H1 (cell line): ENCODE data around the gene ABL2. TPM values are rescaled to one million over a fixed set of nuclear protein-coding genes. Genes with fewer than 3 reads are reported as not detected.

Experiments used
- CTCF ChIA-PET: fragments of 300-600 bp; sonication (Branson Sonifier 250); formaldehyde crosslinking; loops from one replicate; lab custom pipeline; 2021; ENCODE audit not compliant: partially characterized antibody; lab: Charles Lee
- POLR2A ChIA-PET: fragments of 300-600 bp; sonication (Branson Sonifier 250); formaldehyde crosslinking; loops from one replicate; lab custom pipeline; 2021; ENCODE audit warnings: inconsistent platforms; ENCODE audit not compliant: partially characterized antibody; lab: Charles Lee
- DNase-seq, 2 experiments: peaks; one replicate each; pipeline versions ENCODE4 v3.0.0 to v3.0.0-alpha.2; 2010 to 2022; ENCODE audit warnings: low spot score in 2 of 2, low read depth in 1 of 2, mixed read lengths in 1 of 2
- FAIRE-seq: peaks from 2 replicates; lab custom pipeline; 2011; peaks lifted over from hg19 to GRCh38; lab: Jason Lieb, UNC
- H2AFZ ChIP-seq: 2 replicates; pipeline ENCODE4 v1.8.1; 2012; ENCODE audit warnings: low read length, inconsistent platforms
- H2AK5ac ChIP-seq: 2 replicates; pipeline ENCODE4 v1.6.1; 2013; ENCODE audit warnings: low read depth, low read length
- H2BK120ac ChIP-seq: replicated peaks from 2 replicates; pipeline ENCODE3; 2013; ENCODE audit warnings: low read depth, low read length, inconsistent platforms
- H2BK12ac ChIP-seq: 2 replicates; pipeline ENCODE4 v1.6.1; 2013; ENCODE audit warnings: low read depth, low read length
- H2BK15ac ChIP-seq: 2 replicates; pipeline ENCODE4 v1.6.1; 2013; ENCODE audit warnings: low read length
- H2BK20ac ChIP-seq: 2 replicates; pipeline ENCODE4 v1.6.1; 2013; ENCODE audit warnings: low read length
- H2BK5ac ChIP-seq: 2 replicates; pipeline ENCODE4 v1.6.1; 2013; ENCODE audit warnings: low read depth, low read length
- H3K14ac ChIP-seq: 2 replicates; pipeline ENCODE4 v1.6.1; 2013; ENCODE audit warnings: inconsistent platforms; ENCODE audit not compliant: insufficient read length
- H3K18ac ChIP-seq: 2 replicates; pipeline ENCODE4 v1.6.1; 2013; ENCODE audit warnings: low read length; ENCODE audit errors: extremely low read depth
- H3K23ac ChIP-seq: 2 replicates; pipeline ENCODE4 v1.6.1; 2013; ENCODE audit warnings: inconsistent platforms; ENCODE audit not compliant: insufficient read length
- H3K23me2 ChIP-seq: 2 replicates; pipeline ENCODE4 v1.6.1; 2013; ENCODE audit warnings: low read depth, low read length
- H3K27ac ChIP-seq: 2 replicates; pipeline ENCODE4 v1.6.1; 2011; ENCODE audit warnings: low read depth, low read length, inconsistent platforms
- H3K27me3 ChIP-seq, 4 experiments: replicated peaks in 1 of 4; 1 replicate in 1 of 4; 2 replicates in 3 of 4; pipeline versions ENCODE4 v1.6.1 to v1.8.1; 2011 to 2013; ENCODE audit warnings: low read length in 3 of 4, mild to moderate bottlenecking in 3 of 4, inconsistent platforms in 2 of 4, mixed read lengths in 2 of 4, moderate library complexity in 1 of 4; ENCODE audit not compliant: control insufficient read depth in 3 of 4, insufficient read depth in 3 of 4; ENCODE audit errors: extremely low read depth in 1 of 4
- H3K36me3 ChIP-seq, 4 experiments: 2 replicates each; pipeline versions ENCODE4 v1.6.1 to v1.8.1; 2011 to 2013; ENCODE audit warnings: mild to moderate bottlenecking in 4 of 4, low read length in 3 of 4, moderate library complexity in 2 of 4, control low read depth in 1 of 4, inconsistent platforms in 1 of 4; ENCODE audit not compliant: insufficient read depth in 4 of 4, control insufficient read depth in 2 of 4
- H3K4ac ChIP-seq: replicated peaks from 2 replicates; pipeline ENCODE3; 2013; ENCODE audit warnings: low read length, low read depth, mixed read lengths, inconsistent platforms; ENCODE audit not compliant: insufficient read length
- H3K4me1 ChIP-seq, 4 experiments: replicated peaks in 1 of 4; 1 replicate in 1 of 4; 2 replicates in 3 of 4; pipeline versions ENCODE4 v1.6.1 to v1.8.1; 2011 to 2013; ENCODE audit warnings: low read length in 3 of 4, inconsistent platforms in 2 of 4, mixed read lengths in 1 of 4; ENCODE audit not compliant: insufficient read depth in 4 of 4, control insufficient read depth in 3 of 4
- H3K4me2 ChIP-seq, 2 experiments: 2 replicates each; pipeline versions ENCODE4 v1.6.1 to v1.8.1; 2011 to 2013; ENCODE audit warnings: low read depth in 2 of 2, low read length in 2 of 2, control low read depth in 1 of 2, inconsistent platforms in 1 of 2, mild to moderate bottlenecking in 1 of 2; ENCODE audit not compliant: insufficient read depth in 1 of 2
- H3K4me3 ChIP-seq, 4 experiments: fragments of 200-600, 300-600 bp in 1 of 4; sonication (generic), shearing (Covaris generic), sonication (Bioruptor Twin) in 1 of 4; 2 replicates each; pipeline versions ENCODE4 v1.5.1 to v1.8.1; 2011 to 2016; ENCODE audit warnings: low read length in 4 of 4, low read depth in 3 of 4, control low read depth in 2 of 4, inconsistent platforms in 2 of 4, mild to moderate bottlenecking in 2 of 4, mixed read lengths in 1 of 4, moderate library complexity in 1 of 4; ENCODE audit not compliant: insufficient read depth in 2 of 4; ENCODE audit errors: extremely low read depth in 1 of 4
- H3K56ac ChIP-seq: replicated peaks from 2 replicates; pipeline ENCODE3; 2013; ENCODE audit warnings: low read depth, mild to moderate bottlenecking, mixed read lengths, low read length, inconsistent platforms; ENCODE audit not compliant: insufficient read length
- H3K79me1 ChIP-seq: 2 replicates; pipeline ENCODE4 v1.6.1; 2013; ENCODE audit warnings: low read depth, low read length, control low read depth
- H3K79me2 ChIP-seq, 2 experiments: 2 replicates each; pipeline versions ENCODE4 v1.6.1 to v1.8.1; 2012 to 2013; ENCODE audit warnings: low read length in 2 of 2, mild to moderate bottlenecking in 2 of 2, inconsistent platforms in 1 of 2; ENCODE audit not compliant: insufficient read depth in 2 of 2, control insufficient read depth in 1 of 2
- H3K9ac ChIP-seq, 4 experiments: replicated peaks in 1 of 4; 1 replicate in 1 of 4; 2 replicates in 3 of 4; pipeline versions ENCODE4 v1.6.1 to v1.8.1; 2011 to 2013; ENCODE audit warnings: low read depth in 3 of 4, low read length in 3 of 4, control low read depth in 2 of 4, mild to moderate bottlenecking in 2 of 4, moderate library complexity in 2 of 4, inconsistent platforms in 1 of 4; ENCODE audit errors: extremely low read depth in 1 of 4
- H3K9me3 ChIP-seq, 2 experiments: 2 replicates each; pipeline versions ENCODE4 v1.6.1 to v1.8.1; 2012 to 2013; ENCODE audit warnings: mild to moderate bottlenecking in 2 of 2, moderate library complexity in 2 of 2, control low read depth in 1 of 2, inconsistent platforms in 1 of 2, low read depth in 1 of 2, low read length in 1 of 2, mixed read lengths in 1 of 2; ENCODE audit not compliant: insufficient read depth in 2 of 2
- H4K20me1 ChIP-seq, 2 experiments: replicated peaks in 1 of 2; 2 replicates each; pipeline versions ENCODE3 to v1.8.1; 2011 to 2013; ENCODE audit warnings: inconsistent platforms in 2 of 2, low read length in 2 of 2, mild to moderate bottlenecking in 1 of 2; ENCODE audit not compliant: insufficient read depth in 2 of 2, control insufficient read depth in 1 of 2
- H4K5ac ChIP-seq: 2 replicates; pipeline ENCODE4 v1.6.1; 2013; ENCODE audit warnings: low read length, low read depth, mixed read lengths, inconsistent platforms; ENCODE audit not compliant: insufficient read length
- H4K8ac ChIP-seq: 2 replicates; pipeline ENCODE4 v1.8.0; 2013; ENCODE audit warnings: mild to moderate bottlenecking, moderate library complexity, low read length, inconsistent platforms; ENCODE audit not compliant: insufficient read depth; ENCODE audit errors: extremely low read depth
- H4K91ac ChIP-seq: replicated peaks from 2 replicates; pipeline ENCODE3; 2013; ENCODE audit warnings: low read length, mixed read lengths, inconsistent platforms; ENCODE audit not compliant: insufficient read length
- GTF2F1 ChIP-seq: IDR thresholded peaks from 2 replicates; pipeline ENCODE4 v1.6.1; 2012; ENCODE audit warnings: low read depth, low read length, improper control_type of control experiment, borderline replicate concordance
- NANOG ChIP-seq: IDR thresholded peaks from 2 replicates; pipeline ENCODE4 v1.6.1; 2011; ENCODE audit warnings: low read length, low read depth, mild to moderate bottlenecking, inconsistent platforms; ENCODE audit not compliant: insufficient read depth, poor library complexity, severe bottlenecking
- WGBS, 2 experiments: shearing (Covaris generic) in 1 of 2; methylation state at CpG; one replicate each; pipeline versions ENCODE4 v1.1.6 to v1.1.7; 2013 to 2015; ENCODE audit warnings: low lambda C conversion rate in 2 of 2, mixed read lengths in 2 of 2, inconsistent platforms in 1 of 2, low coverage in 1 of 2, missing lambda C conversion rate in 1 of 2; ENCODE audit not compliant: insufficient replicate concordance in 2 of 2, insufficient coverage in 1 of 2, insufficient read length in 1 of 2; ENCODE audit errors: extremely low coverage in 1 of 2, missing lambda C conversion rate in 1 of 2; 5-methylcytosine and 5-hydroxymethylcytosine counted together
- polyA plus RNA-seq, 7 experiments: library from polyadenylated mRNA; depleted of rRNA in 3 of 7; stranded (reverse) in 5 of 7; unstranded in 2 of 7; fragments of >200 nt in 5 of 7; fragments of 200-250 nt in 2 of 7; gene quantifications; 1 replicate in 5 of 7; 2 replicates in 1 of 7; 4 replicates in 1 of 7; pipeline versions ENCODE4 v1.2.1 to v1.2.3, GENCODE V29; 2011 to 2013; ENCODE audit warnings: missing spikeins in 2 of 7, mixed read lengths in 2 of 7
- total RNA-seq: library from RNA; stranded (reverse); fragmentation: NEBNext Ultra II Directional; extraction: Animal tissue kit (Norgen Biotek cat#: 25700); gene quantifications from 2 replicates; pipeline ENCODE4 v1.2.1, GENCODE V29; 2021

The ABL2 gene
- total and polyA plus RNA-seq, 2 of the 8 experiments (the other 6 are each of a cell fraction or from before 2014, with no cell fraction given), result 4.5 to 19.1 TPM

- POLR2A ChIA-PET, result interaction anchor here (0.6 to 1.3 kb wide), 2 partner anchors 10 to 37 kb away, joined by 3 to 4 read pairs; no protein-coding TSS in a partner anchor
- H3K79me2 ChIP-seq, result peaks cover 0 to 62% of the 10 kb centered on the region in 2 experiments; a peak in 3 of 4 replicates
Measured at GRCh38 chr1:179206812-179207211, 22.7 kb downstream of the ABL2 start.

More at GRCh38 chr1:179206812-179207211, 22.7 kb downstream of the ABL2 start:
- CTCF ChIA-PET, result interaction anchor here (0.8 to 1.7 kb wide), 3 partner anchors 9 to 101 kb away, joined by 3 to 8 read pairs (median 3); no protein-coding TSS in a partner anchor
- H2BK5ac ChIP-seq, result no peak overlapping the region
- no peak overlapping the region for H3K4me3 ChIP-seq
- H4K8ac ChIP-seq, result no peak overlapping the region
- H2BK15ac ChIP-seq, result no peak overlapping the region
- 93% methylated on average over 3 of the region's 3 CpGs; no CpG with 5 or more reads in 1 of the 2 experiments for WGBS, 2 experiments
- TF ChIP-seq GTF2F1, result no peak
- TF ChIP-seq NANOG, result no peak
- H3K18ac ChIP-seq, result no peak overlapping the region
- DNase-seq (no peak), FAIRE-seq (no peak)
- no peak overlapping the region for H3K4me2 ChIP-seq
- no peaks in the 10 kb centered on the region for H3K27me3 ChIP-seq
- no peaks in the 10 kb centered on the region for H3K23me2 ChIP-seq
- no peak overlapping the region for H2BK12ac ChIP-seq
- H3K4me1 ChIP-seq, result no peaks in the 10 kb centered on the region
- no peak overlapping the region for H3K56ac ChIP-seq
- no peak overlapping the region for H2BK120ac ChIP-seq
- no peak overlapping the region for H3K4ac ChIP-seq
- H2AFZ ChIP-seq, result no peak overlapping the region
- H4K5ac ChIP-seq, result no peak overlapping the region
- H3K79me1 ChIP-seq, result no peaks in the 10 kb centered on the region
- H3K27ac ChIP-seq, result no peak overlapping the region
- no peak overlapping the region for H2BK20ac ChIP-seq
- H3K23ac ChIP-seq, result no peak overlapping the region
- H3K9ac ChIP-seq, result no peak overlapping the region
- H4K20me1 ChIP-seq, result peaks cover 0 to 6% of the 10 kb centered on the region in 2 experiments
- no peak overlapping the region for H3K14ac ChIP-seq
- no peaks in the 10 kb centered on the region for H3K9me3 ChIP-seq
- H2AK5ac ChIP-seq, result no peak overlapping the region
- no peaks in the 10 kb centered on the region for H3K36me3 ChIP-seq
- no peak overlapping the region for H4K91ac ChIP-seq
